ENCODE data around the gene RGS1.
A peak's percentile ranks its signal among the peaks of the same experiment; 100 is the strongest.

The RGS1 gene

DNA sequence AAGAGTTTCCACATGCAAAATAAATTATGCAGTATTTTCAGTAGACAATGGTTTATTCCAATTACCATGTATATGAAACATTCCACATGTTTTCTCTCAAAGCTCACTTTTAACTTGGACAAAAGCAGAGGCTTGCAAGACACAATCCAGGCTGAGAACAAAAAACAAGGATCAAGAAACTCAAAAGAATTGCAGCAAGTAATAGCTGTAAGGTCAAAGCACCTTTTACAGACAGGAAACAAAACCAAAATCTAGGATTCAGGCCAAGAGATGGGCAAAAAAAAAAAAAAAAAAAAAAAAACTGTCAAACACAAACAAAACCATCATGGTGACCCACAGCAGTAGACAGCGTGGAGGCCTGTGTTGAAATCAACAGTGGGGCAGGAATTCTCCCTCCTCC, 9.3 kb downstream of the RGS1 start:
- DNase-seq: no peak

DNA sequence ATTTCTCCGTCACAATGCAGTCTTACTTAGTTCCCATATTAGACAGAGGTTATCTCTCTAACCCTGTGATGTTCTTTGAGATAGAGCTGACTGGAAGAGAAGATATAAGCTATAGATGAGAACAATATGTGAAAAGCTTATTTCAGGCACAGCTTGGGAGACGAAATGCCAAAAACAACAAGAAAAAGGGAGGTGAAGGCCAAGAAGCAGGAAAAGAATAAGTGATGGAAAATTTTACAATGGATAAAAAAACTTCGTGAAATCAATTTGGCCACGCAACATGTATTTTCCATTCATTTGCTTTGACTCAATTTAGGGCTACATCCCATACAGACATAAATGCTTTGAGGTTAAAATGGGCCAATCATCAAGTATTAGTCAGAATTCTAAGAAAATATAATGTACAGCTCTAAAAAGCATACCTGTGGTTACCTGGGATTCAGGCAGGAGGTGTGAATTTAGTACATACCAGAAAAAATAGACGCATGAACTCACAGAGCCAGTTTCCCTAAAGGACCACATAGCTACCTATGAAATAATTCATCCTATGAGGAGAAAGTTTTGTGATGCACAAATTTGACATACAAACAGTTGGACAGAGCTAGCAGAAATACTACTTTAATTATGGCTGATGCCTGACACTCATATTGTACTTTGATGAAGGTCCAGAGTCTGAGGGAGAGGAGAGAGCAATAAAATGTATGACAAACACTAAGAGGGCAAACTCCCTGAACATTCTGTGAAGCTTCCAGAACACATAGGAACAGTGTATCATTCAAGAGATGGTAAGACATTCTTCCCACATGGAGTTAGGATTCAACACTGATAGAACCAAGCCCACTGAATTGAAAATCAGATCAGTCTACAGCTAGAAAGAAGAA, 12.1 kb downstream of the RGS1 start:
- DNase-seq: no peak

DNA sequence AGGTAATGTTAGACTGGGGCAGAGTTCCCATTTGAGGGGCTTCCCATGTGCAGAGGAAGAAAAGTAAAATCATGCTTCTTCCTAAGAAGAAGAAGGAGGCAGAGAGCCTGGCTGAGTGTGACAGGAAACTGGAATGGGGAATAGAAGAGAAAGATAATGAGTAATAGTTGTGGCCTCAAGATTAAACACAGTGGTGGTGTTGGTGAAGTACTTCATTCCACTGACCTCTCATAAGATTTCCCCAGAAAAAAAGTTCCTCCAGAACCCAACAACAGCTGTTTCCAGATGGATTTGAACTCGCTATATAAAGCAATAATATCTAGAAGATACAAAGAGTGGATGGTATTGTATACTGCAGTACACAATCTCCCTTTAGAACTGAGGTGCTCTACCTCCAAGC, 13.0 kb downstream of the RGS1 start:
- no peak for DNase-seq

DNA sequence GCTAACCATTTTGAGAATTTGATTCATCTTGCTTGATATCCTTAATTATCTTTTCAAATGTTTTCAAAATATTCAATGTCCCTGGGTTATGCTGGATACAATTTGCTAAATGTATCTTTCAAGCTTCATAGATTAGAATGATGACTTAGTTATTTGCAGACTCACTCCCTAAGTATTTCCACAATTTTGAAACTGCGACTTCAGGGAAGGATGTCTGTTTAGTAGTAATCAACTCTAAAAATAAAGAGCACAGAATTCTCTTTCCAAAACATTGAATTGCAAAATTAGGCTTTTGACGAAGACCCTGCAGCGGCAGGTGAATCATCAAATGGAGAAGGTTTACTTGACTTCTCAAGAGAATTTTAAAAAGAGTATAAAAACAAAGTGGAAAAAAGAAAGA, 14.2 kb downstream of the RGS1 start:
- no peak for DNase-seq

DNA sequence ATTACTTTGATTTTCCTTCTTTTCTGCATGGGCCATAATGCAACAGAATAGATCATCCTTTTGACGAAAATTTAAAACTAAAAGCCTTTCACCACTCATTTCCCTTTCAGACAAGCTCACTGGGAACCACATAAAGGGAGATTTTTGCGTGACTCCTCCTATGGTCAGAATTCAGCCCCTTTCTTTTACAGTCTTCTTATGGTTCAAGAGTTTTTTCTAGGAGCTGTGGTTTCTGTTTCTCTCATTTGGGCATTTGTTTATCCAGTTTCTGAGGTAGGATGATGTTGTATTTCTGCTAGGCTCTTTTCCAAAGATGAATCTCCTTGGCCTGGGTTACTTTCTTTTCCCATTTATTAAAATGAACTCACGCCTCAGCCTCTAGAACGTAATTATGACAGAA, 16.9 kb downstream of the RGS1 start:
- DNase-seq: no peak

DNA sequence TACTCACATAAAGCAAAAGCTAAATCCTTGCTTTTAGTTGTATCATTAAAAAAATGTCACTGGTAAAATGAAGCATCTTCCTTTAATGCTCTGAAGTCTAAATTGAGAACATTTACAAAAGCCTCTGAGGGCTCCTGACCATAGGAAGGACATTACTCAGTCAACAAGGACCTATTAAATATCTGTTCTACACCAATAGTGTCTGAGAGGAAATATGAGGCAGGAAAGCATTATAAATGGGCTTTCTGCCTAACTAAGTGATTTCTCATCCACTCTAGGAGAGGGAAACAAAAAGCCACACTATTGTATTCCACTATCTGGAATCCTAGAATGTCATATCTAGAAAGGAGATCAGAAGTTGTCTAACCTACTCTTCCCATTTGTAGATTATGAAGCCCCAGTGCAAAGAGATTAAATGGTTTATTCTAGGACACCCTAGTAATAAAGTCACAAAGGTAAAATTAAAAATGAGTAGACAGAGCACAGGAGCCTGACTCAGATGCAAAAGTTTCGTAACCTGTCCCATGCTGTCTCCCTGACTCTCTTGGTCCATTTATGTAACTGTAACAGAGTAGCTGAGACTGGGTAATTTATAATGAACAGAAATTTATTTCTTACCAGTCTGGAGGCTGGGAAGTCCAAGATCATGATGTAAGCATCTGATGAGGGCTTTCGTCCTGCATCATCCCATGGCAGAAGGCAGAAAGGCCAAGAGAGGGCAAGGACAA, 17.6 kb downstream of the RGS1 start:
- no peak for DNase-seq

DNA sequence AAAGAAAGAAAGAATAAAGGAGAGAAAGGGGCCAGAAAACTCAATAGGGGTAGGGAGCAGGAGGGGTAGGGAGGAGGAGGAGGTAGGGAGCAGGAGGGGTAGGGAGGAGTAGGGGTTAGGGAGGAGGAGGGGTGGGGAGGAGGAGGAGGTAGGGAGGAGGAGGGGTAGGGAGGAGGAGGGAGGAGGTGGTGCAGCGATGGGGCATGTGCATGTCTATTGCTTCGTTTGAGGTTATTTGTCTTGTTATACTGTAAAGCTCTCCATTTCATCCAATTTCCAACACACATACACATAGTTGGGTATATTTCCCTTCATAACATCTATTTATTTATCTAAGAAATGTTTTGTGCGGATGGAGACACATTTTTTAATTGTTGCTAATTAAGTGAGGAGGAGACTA, 19.7 kb downstream of the RGS1 start:
- no peak for DNase-seq

DNA sequence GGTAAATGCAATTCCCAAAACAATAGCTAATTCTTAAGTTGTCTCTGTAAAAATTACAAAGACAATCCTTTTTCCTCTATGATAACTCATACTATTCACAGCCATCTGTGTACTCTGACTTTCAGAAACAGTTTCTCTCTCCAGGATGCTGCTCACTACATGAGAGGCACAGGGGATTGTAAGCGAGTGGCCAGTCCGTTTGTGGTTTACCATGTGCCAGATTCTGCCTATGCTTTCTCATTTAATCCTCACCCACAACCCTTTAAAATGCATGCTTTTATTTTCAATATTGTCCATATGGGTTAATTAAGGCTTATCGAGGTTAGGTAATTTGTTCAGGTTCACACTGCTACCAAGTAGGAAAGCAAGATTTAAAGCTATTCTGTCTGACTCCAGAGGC, 23.0 kb downstream of the RGS1 start:
- DNase-seq: no peak

DNA sequence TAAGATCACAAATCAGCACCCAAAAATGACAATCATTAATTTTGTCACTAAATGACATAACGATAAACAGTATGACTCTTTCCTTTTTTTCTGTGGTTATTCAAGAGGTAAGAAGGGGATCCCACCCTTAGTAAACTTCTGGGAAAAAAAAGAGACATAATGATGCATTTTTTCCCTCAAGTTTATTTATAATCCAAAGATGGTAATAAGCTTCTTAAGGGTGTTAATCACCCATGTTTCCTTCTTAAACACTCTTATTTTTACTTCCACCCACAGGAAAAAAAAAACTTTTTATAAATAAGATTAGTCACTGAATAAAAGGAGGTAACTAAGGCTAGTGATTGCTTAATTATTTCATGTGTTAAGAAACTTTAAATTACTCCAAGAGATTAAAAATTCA, 24.7 kb downstream of the RGS1 start:
- no peak for DNase-seq

DNA sequence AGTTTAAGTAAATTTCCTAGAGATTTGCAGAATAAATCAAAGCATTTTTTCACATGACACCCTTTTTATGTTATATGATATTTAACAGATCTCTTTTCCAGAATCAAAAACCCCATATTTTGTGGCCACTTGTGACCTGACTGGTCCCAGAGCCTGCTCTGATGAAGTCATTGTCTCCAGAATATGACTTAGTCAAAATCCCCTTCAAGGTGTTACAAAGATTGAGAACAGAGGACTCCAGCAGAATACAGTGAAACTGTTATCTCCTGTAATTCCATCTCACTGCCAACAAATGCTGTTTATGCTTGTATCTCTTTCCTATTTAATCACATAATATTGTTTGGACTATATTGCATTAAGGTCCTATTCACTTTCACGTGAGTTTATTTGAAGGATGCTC, 25.6 kb downstream of the RGS1 start:
- DNase-seq: no peak

DNA sequence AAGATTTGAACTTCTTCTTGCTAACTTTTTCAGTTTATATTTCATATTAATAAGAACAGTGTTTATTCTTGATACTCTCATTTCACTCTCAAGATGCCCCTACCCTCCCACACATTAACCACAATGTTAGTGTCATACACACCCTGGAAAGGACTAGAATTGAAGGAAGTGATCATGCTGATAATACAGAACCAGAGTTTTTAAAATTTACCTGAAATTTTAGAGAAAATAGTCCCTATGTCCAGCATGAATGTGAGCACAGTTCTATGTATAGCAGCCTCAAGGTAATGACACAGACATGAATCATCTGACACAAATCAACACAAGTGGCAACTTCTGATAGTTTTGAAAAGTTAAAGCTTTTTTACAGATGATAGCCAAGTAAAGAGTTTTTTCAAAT, 26.0 kb downstream of the RGS1 start:
- DNase-seq: no peak

DNA sequence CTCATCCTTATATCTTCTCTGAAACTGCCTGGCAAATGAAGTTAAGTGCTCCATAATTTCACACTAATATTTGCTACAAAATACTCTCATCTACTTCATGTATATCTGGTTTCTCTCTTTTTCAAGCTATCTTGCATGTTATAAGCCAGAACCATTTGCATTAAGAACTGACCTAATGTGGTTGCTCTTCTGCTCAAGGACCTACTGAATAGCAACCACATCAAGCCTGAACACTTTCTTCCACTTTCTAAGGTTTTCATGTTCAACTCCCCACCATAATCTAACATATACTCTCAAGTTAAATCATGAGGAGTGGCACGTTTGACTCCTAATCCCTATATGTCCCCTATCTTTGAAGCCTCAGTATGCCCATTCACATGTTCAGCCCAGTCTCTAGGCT, 27.2 kb downstream of the RGS1 start:
- no peak for DNase-seq

DNA sequence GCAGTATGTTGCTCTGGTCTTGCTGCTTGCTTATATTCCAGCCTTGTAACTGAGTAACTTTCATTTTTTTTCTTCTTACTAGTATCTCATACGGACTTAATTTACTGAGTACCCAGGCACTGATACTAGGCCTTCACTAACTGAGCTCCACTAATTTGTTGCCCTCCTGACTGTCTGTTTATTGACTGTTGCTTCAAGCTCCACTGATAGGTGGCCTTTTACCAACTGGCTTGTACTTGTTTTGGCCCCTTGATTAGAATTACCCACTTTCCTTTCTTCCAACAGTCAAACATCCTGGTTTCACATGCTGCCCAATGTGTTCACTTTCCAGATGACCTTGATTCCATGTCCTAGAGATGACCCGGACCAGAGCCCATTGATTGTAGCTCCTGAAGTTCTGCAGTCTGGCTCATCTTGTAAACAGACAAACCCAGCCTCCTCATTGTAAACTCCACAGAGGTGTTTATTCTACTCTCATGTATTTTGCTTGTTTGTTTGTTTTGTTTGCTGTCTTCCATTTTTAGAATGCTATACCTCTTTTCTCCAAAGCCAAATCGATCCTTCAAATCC, 27.7 kb downstream of the RGS1 start:
- no peak for DNase-seq

DNA sequence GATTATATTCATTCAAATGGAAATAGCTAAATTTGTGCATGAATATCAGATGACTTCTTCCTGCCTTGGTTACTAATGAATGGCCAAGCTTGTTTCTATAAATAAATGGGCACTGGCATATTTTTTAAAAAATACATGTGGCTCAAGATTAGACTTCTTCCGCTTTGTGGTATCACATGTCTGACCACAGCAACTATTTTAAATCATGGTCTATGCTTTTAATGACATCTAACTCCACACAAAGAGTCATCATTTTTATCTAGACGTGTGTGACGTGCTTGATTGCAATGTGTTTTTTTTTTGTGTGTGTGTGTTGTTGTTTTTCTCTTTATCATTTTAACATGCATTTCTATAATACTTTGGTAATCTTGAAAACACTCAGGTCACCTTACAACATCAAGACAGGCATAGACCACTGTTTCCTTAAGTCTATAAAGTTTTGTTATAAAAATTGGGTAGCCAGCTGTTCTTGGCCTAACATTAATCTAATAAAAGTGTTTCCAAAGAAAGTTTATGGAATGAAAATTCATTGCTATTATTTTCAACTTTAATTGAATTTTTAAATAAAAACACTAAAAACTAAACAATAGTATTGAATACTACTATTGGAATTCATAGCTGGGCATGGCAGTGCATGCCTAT, 29.5 kb downstream of the RGS1 start:
- DNase-seq: no peak

DNA sequence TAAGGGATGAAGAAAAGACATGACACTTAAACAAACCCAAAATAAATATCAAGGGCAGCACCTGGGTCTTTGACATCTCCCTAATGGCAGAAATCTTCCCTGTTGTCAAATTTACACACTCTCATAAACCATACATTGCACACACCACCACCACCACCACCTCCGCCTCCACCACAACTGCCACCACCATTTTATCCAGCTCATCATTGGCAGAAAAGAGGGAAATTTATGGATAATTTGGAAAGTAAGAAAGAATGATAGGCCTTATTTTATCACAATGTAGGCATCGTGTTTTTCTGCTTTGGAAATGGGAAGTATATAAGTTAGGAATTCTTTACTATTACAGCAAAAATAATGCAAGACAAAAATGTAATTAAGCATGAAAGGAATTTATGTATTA, 33.1 kb downstream of the RGS1 start:
- no peak for DNase-seq

DNA sequence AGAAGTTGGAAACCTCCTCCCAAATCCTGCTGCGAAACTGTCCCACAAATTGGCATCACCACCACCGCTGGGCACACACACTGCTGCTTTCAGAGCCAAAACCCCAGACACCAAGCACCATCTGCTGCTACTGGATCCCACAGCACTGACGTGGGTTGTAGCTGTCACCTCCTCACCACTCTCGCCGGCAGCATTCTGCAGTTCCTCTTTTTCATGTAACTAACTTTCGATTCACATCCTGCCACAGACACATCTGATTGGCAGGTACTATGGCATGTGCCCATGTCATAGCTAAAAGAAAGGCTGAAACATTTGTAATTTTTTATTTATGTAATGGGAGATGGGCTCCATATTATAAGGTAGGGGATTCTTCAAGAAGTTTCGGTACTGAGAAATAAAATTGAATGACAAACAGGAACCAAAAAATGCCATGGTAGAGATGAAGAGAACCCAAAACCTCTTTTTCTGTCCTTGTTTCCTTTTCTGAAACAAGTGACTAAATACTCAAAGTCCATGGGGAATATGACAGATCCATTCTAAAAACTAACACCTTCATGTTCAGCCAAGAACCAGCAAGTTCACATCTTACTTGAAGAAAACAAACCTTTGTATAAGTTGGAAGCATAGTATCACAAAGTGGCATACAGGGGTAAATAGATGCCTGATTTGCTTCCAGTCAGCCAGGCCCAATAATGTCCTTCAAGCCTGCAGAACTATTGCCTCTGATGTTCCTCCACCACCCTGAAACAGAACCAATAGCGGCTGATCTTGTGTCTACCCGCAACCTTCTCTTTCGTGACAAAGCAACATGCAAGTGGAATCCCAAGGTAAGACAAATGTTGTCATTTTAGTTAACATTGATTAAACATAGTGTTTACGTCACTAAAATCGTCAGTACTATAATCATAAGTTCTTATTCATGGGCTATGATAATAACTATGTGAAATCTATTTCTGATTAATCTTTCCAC, 33.8 kb downstream of the RGS1 start:
- DNase-seq: peak; percentile 27

DNA sequence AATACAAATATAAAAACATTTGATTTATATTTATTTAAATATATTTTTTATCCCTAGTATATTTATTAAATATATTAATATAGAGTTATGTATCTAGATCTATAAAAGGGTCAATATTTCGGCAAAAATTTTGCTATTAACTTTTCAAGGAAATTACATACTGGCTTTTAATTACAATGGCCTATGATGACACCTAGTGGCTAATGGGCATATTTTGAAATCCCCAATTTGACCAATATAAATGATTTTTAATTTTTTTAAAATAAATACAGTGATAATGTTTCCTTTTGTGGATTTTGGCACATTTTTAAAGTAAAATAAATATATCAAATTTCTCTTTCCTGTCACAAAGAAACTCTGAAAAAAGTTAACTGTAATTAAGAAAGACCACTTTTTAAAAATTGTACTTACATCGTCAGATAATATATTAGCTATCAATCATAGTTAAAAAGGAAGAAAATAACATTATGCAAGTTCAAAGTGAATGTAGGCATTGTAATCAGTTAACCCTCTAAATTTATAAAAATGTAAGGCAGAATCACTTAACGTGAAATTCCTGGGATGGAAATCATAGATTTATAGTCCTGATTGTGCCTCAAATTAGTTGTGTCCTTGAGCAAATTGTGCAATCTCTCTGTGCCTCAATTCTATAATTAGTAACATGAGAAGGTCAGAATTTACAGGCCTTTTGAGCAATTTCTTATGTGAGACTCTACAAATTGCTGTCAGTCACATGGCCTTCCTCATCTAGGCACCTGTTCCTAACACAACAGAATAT, 34.7 kb downstream of the RGS1 start:
- no peak for DNase-seq

DNA sequence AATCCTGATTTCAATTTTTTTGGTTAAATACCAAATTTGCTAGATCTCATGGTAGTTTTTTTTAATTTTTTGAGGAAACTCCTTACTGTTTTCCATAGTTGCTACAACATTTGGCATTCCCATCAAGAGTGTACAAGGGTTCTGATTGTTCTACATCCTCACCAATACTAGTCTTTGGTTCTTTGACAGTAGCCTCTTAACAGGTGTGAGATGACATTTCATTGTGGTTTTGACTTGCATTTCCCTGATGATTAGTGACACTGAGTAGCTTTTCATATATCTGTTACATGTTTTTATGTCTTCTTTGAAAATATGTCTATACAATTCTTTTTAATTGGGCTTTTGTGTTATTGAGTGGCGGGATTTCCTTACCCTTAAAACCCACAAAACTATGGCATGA, 39.5 kb downstream of the RGS1 start:
- no peak for DNase-seq

DNA sequence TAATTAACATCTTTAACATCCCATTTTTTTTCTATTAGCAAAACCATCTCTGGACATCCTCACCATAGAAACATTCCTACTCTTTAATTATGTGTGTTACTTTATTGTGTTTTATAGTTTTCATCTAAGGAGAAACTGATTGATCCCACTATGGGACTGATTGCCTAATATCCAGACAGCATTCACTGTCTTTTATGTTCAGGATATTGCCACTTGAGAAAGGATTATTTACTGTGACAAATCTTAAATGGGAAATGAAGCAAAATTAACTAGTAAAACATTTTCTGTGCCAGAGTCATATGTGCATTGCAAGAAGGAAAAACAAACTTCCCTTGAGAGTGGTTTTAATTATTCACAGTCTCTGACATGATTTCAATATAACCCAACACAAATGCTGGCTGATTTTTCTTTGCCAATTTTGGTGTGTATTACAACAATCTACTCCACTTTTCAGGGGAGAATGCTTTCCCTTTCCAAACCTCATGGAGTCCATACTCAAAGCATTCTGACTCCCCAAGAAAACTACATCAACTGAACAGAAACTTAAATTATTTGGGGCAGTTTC, 44.6 kb downstream of the RGS1 start:
- DNase-seq: no peak

DNA sequence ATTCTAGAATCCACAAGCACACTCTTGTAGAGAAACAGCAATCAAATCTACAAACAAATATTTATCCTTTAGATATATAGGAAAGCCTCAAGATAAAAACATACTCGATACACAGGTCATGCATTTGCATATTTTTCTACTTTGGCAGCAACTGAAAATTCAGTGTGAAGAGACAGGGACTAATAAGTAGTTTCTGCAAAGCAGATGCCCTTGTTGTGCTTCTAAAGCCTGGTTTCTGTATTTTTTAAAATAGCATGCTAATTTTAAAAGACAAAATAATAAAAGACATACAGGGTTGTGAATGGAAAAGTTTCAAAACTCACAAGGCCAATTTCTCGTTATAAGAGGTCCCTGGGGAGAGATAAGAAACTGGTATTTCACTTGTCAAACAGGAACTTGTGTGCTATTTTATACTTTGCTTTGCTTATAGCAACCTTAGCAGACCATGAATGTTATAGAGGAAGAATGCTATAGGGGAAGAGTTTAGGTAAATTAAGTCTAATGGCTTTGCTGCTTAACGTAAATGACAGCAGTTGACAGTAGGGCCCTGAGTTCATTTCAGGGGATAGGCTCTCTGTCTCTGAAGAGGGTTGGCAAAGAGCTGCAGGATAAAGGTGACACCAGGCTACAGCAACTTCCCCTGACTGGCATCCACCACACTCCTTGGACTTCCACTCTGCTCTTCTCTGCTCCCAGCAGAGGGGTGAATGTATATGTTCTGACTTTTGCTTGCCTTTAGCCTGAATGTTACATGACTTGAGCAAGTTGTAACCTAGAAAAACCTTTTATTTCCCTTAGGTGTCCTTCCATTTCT, 51.0 kb downstream of the RGS1 start:
- no peak for DNase-seq

Data from right hindlimb (tissue), 1 donor.